Hepatic stellate cell (primary cell): Measurements from ENCODE around the gene SNX7.
A peak's percentile ranks its signal among the peaks of the same experiment; 100 is the strongest.

Experiments
- DNase-seq: peaks from one replicate; pipeline ENCODE4 v3.0.0; 2011; ENCODE audit warnings: low spot score

The SNX7 gene, protein sequence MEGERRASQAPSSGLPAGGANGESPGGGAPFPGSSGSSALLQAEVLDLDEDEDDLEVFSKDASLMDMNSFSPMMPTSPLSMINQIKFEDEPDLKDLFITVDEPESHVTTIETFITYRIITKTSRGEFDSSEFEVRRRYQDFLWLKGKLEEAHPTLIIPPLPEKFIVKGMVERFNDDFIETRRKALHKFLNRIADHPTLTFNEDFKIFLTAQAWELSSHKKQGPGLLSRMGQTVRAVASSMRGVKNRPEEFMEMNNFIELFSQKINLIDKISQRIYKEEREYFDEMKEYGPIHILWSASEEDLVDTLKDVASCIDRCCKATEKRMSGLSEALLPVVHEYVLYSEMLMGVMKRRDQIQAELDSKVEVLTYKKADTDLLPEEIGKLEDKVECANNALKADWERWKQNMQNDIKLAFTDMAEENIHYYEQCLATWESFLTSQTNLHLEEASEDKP

GRCh38 chr1:98661544-98662355 is at the start of gene SNX7:
Gene SNX7 (plus strand): TSS chr1:98661721. CDS start chr1:98661732, 11 bp downstream.
- DNase-seq: peak; percentile 90

DNA sequence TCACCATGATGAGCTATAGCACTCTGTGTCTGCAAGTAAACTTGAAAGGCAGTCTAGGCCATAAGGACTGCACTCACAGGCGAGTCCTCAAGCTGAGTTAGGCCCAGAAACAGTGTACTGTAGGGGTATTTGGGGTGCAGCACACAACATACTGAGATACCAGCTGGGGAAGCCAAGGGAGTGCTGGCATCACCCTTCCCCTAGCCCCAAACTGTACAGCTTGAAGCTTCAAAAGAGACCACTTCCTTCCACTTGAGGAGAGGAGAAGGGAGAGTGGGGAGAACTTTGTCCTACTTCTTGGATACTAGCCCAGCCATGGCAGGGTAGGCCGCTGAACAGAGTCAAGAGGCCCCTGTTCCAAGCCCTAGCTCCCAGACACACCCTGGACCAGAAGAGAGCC is 24.2 kb upstream of the SNX7 start:
- DNase-seq: no peak

DNA sequence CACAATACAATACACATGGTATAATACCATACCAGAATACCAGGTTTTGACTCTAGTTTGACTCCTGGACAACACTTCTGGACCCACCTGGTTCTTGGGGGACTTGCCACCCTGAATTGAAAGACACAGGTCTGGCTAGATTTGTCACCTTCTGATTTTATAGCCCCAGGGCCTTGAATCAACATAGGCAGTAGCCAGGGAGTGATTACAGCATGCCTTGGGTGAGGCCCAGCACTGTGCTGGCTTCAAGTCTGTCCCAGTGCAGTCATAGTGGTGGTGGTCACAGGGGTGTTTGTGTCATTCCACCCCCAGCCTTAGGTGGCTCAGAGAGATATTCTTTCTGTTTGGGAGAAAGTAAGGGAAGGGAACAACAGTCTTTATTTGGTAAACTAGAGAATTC is 23.3 kb upstream of the SNX7 start:
- no peak for DNase-seq

DNA sequence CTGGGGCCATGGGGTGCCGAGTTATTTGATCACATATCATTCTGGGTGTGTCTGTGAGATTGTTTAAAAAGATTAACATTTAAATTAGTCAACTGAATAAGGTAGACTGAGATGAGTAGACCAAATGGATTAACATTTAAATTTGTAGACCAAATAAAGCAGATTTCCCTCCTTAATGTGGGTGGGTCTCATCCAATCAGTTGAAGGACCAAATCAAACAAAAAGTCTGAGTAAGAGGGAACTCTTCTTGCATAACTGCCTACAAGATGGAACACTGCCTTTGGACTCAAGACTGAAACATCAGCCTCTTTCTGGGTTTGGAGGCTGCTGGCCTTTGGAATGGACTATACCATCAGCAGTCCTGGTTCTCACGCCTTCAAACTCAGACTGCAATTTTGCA is 17.0 kb upstream of the SNX7 start:
- no peak for DNase-seq

- DNase-seq: no peak
Observed at GRCh38 chr1:98651116-98651632, 10.3 kb upstream of the SNX7 start.

GRCh38 chr1:98653123-98653522 is 8.4 kb upstream of the SNX7 start:
- DNase-seq: no peak

DNA sequence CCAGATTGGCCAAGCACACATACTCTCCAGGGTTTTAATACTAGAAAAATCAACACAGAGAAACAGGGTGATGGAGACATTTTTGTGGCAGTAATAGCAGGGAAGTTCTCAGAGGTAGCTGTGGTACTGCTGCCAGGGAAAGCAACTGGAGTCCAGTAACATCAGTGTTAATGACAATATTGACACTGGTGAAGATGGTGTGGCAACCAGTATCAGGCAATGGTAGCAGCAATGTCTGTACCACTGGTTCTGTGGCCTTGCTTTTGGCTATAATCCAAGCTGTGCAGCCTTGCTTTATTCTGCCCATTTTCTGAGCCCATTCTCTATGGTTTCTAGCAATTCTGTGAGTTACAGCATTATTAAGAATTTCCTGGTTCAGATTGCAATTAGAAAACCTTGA is 1.6 kb upstream of the SNX7 start:
- no peak for DNase-seq

DNA sequence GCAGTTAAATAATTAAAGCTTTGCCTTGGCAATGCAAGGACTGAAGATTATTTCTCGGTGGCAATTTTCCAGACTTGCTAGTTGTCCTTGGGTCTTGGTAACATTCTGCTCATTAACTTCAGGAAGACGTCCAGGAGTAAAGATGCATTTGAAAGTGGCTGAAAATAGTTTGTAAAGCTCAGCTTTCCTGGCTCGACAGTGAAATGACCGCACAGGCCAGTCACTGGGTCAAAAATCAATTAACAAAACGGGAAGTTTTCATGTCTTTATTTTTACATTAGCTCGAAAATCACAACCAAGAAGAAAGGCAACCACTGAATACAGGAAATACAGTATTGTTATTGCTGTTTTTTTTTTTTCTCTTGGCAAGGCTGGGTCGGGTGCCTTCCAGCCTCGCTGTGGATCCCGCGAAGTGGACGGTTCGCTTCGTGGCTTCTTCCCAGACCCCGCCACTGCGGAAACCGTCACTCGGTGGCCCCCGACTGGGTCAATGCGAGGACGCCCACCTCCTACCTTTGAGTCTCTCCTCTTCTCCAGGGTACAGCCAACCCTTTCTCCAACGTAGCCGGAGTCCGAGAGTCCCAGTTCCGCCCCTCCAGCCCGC is 479 bp upstream of the SNX7 start:
- no peak for DNase-seq

DNA sequence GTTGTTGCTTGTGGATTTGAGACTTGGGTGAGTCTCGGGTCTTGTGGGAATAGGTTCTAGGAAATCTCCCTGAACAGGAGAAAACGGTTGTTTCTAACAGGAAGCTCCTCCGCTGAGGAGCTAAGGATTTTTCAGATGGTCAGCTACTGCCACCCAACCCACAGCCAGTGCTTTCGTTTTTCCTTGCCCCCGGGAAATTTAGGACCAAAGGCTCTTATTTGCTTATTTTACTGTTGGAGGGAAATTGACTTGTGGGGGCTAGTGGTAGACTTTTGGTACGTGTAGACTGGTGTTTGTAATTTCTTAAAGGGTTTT is 792 bp downstream of the SNX7 start:
- peak; percentile 40 for DNase-seq

DNA sequence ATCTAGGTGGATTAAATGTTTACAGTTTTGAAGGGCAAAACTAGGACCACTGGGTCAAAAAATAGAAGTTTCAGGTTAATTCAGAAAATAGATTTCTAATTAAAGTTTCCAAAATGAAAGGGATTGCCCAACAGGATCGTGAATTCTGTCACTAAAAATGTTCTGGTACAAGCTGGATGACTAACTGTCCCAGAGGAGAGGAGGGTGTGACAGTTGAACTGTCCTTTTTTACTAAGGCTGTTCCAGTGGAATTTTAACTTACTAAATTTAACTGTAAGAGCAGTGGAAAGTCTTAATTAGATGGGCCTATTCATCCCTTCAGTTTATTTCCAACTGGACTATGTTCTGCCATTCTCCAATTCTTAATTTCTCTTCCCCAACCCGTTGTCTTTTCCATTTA is 7.2 kb downstream of the SNX7 start:
- no peak for DNase-seq

DNA sequence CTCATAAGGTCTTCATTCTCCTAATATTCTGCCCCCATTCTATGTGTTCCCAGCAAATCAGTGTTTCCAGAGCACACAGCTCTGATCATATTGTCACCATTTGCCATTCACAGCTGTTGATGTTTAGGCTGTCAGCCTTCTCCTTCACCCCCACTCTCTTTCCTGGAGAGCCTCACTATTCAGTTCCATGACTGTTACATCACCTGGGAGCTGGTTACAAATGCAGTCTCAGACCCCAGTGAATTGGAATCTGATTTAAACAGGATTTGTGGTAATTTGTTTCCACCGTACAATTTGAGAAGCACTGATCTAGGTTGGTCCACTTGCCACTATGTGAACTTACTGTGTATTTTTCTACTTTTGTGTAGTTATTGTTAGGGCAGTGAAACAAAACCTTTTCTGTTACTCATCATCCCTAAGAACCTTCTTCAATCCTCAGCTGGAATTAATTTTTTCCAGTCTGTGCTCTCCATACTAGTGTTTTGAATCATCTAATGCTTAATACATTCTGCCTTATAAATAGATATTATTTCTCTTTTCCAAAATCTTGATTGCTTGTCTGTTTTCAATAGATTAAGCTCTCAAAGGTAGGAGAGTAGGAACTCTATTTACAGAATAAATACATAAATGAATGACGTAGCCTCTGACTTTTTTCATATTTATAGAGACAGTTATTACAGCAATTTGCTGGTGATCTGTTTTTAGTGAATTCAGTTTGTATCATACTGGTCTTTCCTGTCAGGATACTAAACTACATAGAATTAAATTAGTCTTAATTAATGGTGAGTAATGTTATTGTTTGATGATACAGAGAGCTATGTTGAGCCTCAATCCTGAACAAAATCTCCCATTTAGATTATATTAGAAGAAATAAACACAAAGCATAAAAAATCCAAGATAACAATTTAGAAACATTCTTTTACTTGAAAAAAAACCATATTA is 8.1 kb downstream of the SNX7 start:
- DNase-seq: no peak

- no peak for DNase-seq
Observed at GRCh38 chr1:98672189-98672588, 10.7 kb downstream of the SNX7 start.

DNA sequence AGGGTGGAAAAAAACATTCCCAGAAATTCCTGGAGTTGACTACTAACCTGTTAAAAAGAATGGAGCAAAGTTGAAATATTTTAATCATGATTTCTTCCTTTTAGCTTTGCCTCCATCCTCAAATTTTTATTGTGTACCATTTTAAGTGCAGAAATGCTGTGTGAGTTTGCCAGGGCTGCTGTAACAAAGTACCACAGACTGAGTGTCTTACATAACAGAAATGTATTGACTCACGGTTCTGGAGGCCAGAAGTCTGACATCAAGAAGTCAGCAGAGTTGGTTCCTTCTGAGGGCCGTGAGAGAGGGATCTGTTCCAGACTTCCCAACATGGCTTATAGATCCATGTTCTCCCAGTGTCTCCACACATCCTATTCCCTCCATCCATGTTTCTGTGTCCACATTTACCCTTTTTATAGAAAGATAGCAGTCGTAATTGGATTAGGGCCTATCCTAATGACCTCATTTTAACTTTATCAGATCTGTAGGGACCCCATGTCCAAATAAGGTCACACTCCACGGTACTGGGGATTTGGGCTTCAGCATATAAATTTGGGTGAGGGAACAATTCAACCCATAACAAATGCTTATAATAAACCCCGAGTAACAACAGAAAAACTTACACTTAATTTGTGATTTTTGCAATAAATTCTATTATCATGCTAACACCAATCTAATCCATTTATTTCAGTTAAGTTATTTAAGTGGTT is 12.7 kb downstream of the SNX7 start:
- DNase-seq: no peak

DNA sequence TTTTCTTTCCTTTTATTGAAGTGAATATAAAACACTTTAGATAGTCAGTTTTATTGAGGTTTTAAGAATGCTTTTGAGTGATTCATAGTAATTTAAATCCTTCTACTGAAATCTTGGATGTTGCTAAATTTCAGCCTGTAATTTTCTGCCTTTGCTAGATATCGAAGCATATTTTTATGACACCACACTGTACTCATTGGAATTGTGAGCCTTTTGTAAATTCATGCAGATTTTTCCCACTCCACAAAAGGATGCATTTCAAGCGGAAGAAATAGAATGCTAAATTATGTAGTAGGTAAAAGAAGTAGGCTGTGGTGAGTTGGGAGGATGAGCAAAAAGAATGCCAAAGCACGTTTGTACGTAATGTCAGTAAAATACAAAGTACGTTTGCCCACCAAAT is 13.8 kb downstream of the SNX7 start:
- no peak for DNase-seq

- DNase-seq: no peak
Observed at GRCh38 chr1:98677288-98677687, 15.8 kb downstream of the SNX7 start.

GRCh38 chr1:98681812-98682211 is 20.3 kb downstream of the SNX7 start:
- no peak for DNase-seq

- DNase-seq: no peak
Observed at GRCh38 chr1:98688110-98688739, 26.7 kb downstream of the SNX7 start.

DNA sequence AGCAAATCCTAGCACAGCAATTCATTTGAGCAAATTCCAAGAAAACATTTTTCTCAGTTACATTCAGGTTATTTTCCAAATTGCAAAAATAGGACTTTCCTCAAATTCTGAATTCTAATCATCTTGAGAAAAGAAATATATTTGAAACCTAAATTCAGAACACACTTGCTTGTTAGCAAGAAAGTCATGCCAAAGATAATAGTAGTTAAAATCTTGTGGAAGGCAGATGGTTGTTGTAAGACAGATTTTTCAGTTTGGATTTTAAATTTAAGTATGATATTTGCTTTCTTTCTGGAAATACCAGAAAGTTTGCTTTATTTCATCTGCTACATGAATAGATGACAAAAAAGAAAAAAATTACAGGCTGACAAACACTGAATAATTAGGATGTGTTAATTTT is 29.1 kb downstream of the SNX7 start:
- DNase-seq: no peak

DNA sequence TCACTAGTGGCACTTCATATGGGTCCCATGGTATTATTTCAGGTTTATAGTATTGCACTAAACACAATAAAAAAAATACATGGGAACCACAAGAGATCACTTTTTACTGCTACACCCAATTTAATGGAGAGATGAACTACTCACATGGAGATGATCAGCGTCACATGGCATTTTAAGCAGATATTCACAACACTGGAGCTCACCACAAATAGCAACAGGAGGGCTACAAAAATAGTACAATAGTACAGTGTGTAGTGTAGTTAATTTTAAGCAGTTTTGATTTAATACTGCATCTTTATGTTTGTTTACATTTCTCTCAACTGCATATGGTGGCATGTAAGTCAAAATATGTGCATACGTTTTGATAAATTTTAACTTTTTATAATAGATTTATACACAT is 31.0 kb downstream of the SNX7 start:
- no peak for DNase-seq

DNA sequence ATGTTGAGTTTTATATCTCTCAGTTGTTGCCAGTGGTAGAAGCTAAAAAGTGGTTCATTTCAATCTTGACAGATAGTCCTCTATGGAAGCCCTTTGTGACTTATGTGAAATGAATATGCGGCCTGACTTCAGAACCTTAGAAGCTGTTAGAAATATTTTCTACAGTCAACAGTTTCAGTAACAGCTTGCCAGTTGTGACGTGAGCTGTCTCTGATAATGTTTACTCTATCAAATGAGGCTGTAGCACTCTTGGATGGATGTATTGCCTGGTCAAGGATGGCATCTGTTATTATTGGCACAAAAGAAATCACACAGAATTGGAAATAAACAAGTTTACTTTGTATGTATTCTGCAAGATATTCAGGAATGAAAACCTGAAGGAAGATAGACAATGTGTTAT is 31.9 kb downstream of the SNX7 start:
- DNase-seq: no peak

- no peak for DNase-seq
Observed at GRCh38 chr1:98696077-98696476, 34.6 kb downstream of the SNX7 start.
